GM19035 (cell line): Measurements from ENCODE around the gene TPBGL.
"Not testable (repeated sequence)": the region's sequence is repeated elsewhere in the genome, so short reads cannot be mapped to it uniquely, and the experiment has no call there.

Experiments
- ATAC-seq: cut with Tn5 transposase; IDR thresholded peaks from one replicate; pipeline ENCODE4 v1.9.1; 2021; ENCODE audit not compliant: unreplicated experiment

The TPBGL gene

GRCh38 chr11:75271730-75272129 is 31.2 kb downstream of the TPBGL start:
- ATAC-seq, result no peak

- ATAC-seq, result no peak
Measured at GRCh38 chr11:75272391-75272790, 31.8 kb downstream of the TPBGL start.

DNA sequence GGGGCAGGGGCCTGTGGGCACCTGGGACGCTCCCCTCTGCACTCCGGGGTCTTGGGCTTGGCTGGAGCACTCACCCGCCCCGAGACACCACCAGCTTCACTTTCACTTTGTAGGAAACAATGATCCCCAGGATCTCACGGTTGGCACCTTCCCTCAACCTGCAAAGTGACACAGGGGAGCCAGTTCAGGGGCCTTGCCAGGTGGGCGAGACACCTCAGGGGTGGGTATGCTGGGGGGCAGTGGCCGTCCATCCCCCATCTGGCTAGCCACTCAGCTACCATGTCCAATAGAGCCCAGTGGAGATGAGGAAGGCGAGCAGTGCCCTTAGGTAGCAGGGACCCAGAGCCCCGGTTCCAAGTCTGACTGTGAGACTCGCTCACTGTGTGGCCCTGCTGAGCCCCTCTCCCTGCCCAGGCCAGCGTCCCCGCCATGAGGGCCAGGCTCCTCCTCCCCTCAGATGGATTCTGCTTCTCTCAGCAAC is 32.3 kb downstream of the TPBGL start:
- ATAC-seq, result no peak

GRCh38 chr11:75273411-75274391 is 33.1 kb downstream of the TPBGL start:
- ATAC-seq, result no peak

DNA sequence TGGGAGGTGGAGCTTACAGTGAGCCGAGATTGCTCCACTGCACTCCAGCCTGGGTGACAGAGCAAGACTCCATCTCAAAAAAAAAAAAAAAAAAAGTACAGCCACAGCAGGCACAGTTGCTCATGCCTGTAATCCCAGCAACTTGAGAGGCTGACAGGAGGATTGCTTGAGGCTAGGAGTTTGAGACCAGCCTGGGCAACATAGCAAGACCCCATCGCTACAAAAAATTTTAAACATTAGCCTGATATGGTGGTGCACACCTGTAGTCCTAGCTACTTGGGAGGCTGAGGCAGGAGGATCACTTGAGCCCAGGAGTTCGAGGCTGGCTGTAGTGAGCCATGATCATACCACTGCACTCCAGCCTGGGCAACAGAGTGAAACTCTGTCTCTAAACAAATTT is 34.1 kb downstream of the TPBGL start:
- not testable (repeated sequence) for ATAC-seq

DNA sequence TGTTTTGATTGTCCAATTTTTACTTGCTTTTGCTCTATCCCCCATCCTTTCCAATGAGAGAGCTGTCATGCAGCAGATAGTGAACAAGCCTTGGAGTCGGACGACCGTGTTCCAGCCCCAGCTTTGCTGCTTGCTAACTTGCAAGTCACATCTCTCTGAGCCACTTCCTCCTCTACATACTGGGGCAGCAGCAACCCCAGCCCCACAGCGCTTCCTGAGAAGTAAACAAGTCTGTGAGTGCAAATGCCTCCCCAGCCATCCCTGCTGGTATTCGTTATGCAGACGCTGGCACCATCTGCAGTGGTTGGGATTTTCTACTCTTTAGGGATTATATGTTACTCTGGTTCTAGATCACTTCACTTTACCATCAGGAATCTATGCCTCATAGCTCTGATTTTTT is 35.0 kb downstream of the TPBGL start:
- no peak for ATAC-seq

GRCh38 chr11:75276186-75276585 is 35.6 kb downstream of the TPBGL start:
- ATAC-seq, result no peak

- ATAC-seq, result no peak
Measured at GRCh38 chr11:75276686-75277085, 36.1 kb downstream of the TPBGL start.

DNA sequence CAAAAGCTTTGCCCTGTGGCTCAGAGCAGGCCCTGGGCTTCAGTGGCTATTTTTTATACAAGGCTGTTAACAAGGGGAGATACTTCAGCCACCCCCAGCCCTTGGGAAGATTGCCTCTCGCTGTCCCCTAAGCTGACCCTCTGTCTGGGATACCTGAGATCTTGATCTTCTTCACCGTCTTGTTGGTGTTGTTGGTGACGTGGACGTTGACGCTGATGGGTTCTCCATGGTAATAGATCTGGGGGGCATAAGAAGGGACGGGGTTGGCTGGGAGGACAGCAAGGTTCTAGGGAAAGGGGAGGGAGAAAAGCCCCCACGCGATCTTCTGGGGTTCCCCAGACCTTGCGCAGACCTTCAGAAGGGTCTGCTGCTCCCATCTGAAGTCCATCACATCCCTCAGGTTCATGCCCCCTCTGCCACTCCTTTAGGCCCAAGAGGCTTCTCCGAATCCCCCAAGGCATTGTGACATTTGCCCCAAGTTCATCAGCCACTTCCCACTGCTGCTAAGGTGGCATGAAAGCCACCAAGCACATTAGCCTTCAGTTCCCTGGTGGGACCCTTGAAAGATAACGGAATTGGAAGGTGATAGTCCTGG is 36.7 kb downstream of the TPBGL start:
- ATAC-seq, result no peak

DNA sequence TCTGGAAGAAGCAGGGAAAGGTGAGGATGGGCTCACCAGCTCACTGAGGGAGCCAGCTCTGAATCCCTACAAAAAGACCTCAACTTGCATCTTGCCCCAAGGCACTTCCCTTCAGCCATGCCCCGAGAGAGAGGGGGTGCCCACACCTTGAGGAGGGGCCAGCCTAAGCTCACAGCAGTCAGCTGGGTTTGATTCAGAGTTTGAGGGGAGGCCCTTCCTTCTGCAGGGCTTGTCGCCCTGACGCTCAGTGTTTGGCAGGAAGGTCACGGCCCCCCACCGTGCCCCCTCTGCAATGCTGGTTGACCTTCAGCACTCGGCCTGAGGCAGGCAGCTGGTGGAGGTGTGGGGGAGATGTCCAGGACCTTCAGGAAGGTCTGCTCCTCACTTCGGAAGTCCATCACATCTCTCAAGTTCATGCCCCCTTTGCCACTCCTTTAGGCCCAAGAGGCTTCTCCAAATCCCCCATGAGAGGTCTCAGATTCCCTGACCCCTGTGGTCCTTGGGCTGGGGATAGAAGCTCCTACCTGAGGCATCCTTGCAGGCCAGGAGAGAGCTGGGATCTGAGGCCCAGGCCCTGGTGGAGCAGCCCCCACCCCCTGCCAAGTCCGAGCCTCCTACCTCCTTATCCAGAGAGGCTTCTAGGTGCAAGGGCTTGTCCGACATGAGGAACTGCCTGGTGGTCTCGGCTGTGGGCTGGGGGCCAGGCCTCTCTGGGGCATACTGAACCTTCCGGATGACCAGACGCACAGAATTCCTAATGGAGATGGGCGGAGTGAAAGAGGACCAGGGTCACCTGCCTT is 37.6 kb downstream of the TPBGL start:
- no peak for ATAC-seq

GRCh38 chr11:75279273-75279672 is 38.7 kb downstream of the TPBGL start:
- ATAC-seq, result no peak

DNA sequence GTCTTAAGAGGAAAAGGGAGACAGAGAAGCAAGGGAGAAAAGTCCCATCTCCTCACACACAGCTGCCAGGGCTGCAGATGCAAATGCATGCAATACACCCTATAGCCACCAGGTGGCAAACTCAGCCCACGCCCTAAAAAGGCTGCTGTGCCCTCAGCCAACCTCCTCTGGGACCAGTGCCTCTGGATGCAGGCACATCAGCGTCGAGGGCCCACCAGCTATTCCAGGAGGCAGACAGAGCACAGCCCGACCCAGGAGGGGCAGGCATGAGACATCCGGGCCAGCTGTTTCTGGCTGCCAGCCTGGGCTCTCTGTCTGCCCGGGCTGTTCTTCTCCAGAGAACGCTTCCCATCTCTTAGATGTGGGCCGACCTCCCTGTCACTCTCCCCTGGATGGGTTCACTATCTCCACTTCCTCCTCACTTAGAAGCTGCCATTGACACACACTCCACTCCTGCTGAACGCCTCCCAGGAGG is 39.7 kb downstream of the TPBGL start:
- no peak for ATAC-seq

DNA sequence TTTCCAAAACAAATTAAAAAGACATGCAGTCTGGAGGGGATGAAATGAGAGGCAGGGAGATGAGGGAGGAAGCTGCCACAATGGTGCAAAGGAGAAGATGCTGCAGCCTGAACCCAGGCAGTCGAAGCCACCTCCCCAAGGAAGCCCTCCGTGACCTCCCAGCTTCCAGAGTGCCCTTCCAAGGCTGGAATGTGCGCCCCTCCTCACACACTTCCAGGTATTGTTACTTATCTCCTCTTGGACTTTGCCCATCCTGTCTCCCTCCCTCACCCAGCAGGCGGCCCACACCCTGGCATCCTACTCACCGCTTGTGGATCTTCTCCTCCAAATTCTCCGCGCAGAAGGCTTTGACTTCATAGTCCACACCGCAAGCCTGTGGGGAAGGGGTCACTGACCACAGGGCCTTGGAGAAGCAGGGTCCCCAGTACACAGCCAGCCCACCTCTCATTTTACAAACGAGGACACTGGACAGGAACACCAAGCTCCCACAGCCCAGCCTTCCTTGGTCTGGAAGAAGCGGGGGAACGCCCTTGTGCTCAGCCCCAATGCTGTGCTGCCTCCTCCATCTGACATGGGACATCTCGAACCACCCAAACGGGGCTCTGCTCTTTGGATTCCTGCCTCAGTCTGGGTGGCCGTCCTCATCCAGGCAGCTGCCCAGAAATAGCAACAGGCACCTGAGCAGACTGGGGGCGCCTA is 40.3 kb downstream of the TPBGL start:
- no peak for ATAC-seq

- no peak for ATAC-seq
Measured at GRCh38 chr11:75281469-75282095, 41.0 kb downstream of the TPBGL start.

- no peak for ATAC-seq
Measured at GRCh38 chr11:75283391-75283931, 42.9 kb downstream of the TPBGL start.

DNA sequence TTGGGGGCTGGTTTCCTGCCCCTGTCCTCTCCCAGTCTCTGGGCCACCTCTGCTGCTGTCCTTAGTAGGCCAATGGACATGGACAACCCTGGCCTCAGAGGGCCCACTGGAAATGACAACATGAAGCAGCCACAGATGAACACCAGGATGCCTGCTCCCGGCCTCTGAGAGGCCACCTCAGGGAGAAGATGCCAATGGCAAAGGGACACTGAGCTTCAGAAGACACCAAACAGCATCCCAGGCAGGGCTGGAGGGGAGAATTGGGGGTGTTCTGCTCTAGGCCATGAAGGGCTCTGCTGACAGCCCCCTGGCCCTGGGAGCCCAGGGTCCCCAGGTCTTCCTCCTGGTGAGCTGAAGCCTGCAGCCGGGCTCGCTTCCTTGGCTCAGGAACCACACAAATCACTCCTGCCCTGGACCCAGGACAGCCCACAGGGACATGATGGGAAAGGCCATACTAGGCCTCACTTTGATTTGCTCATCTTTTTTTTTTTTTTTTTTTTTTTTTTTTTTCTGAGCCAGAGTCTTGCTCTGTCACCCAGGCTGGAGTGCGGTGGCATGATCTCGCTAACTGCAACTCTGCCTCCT is 45.3 kb downstream of the TPBGL start:
- no peak for ATAC-seq

- no peak for ATAC-seq
Measured at GRCh38 chr11:75286826-75287465, 46.4 kb downstream of the TPBGL start.

- no peak for ATAC-seq
Measured at GRCh38 chr11:75287579-75287978, 47.0 kb downstream of the TPBGL start.

DNA sequence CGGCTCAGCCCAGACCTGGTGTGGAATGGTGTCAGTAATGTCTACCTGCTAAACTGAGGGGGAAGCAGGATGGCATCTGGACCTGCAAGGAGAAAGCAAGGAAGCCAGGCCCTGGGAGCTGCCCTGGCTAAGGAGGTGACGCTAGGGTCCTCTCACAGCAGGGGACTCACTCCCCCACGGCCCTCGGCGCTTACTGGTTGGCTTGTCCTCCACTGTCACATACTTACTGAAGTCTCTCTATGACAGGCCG is 48.9 kb downstream of the TPBGL start:
- ATAC-seq, result no peak
